ENCODE data around the gene CFAP61. TPM values are rescaled to one million over a fixed set of nuclear protein-coding genes. Genes with fewer than 3 reads are reported as not detected.

Gene CFAP61
- total RNA-seq, 2 experiments from 2014 or later, result not detected

DNA sequence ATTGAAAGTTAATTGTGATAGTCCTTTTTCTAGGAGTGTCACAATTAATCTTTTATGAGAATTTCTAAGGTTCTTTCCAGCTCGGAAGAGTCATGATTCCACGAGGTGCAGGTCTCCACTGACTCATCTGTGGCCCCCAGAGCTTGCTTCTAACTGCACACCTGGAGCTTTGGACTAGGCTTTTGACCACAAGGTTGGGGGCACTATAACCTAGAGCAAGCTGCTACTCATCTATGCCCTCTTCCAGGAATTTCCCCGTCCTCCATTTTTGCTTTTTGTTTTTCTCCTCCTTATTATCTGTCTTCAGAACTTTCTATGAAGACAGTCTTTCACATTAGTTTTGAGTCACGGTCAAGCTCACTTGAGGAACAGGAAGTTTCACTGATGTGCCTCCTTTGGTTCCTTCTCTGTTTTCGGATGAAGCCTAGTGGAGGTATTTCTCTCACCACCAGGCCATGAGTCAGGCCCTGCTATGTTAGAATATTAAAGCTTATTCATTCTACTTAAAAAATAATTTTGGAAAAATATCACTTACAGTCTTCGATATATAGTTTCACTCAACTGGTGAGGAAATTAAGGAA is 196.4 kb downstream of the CFAP61 start:
- ChIA-PET POLR2A (no interaction called here), CTCF (interaction anchor here (1.2 to 1.5 kb wide), 2 partner anchors 9 to 11 kb away, joined by 4 read pairs; no protein-coding TSS in a partner anchor)
- no peaks in the 10 kb centered on the region for H3K4me1 Mint-ChIP-seq

GRCh38 chr20:20251317-20251716 is 199.0 kb downstream of the CFAP61 start:
- peaks cover 3% of the 10 kb centered on the region for H3K27me3 Mint-ChIP-seq
- POLR2A ChIA-PET, result no interaction called here
- H3K27ac Mint-ChIP-seq, result no peak overlapping the region
- H3K4me3 Mint-ChIP-seq, result no peak overlapping the region
- H3K4me1 Mint-ChIP-seq, result no peaks in the 10 kb centered on the region
- no peaks in the 10 kb centered on the region for H3K36me3 Mint-ChIP-seq (ENCODE audit: low read depth)
- DNase-seq, result no peak
- H3K9me3 Mint-ChIP-seq, result no peaks in the 10 kb centered on the region
- CTCF ChIA-PET, result no interaction called here

More for the DNA sequence above, 196.4 kb downstream of the CFAP61 start:
- Mint-ChIP-seq H3K9me3 (no peaks in the 10 kb centered on the region), H3K27ac (no peak overlapping the region), H3K4me3 (no peak overlapping the region), H3K36me3 (ENCODE audit: low read depth) (no peaks in the 10 kb centered on the region), H3K27me3 (no peaks in the 10 kb centered on the region)
- DNase-seq, result no peak

GRCh38 chr20:20251836-20252235 is 199.5 kb downstream of the CFAP61 start:
- CTCF ChIA-PET, result no interaction called here
- no peak overlapping the region for H3K4me3 Mint-ChIP-seq
- H3K27me3 Mint-ChIP-seq, result peaks cover 3% of the 10 kb centered on the region
- no peaks in the 10 kb centered on the region for H3K36me3 Mint-ChIP-seq (ENCODE audit: low read depth)
- H3K9me3 Mint-ChIP-seq, result no peaks in the 10 kb centered on the region
- no peak overlapping the region for H3K27ac Mint-ChIP-seq
- H3K4me1 Mint-ChIP-seq, result no peaks in the 10 kb centered on the region
- DNase-seq, result no peak
- POLR2A ChIA-PET, result no interaction called here

DNA sequence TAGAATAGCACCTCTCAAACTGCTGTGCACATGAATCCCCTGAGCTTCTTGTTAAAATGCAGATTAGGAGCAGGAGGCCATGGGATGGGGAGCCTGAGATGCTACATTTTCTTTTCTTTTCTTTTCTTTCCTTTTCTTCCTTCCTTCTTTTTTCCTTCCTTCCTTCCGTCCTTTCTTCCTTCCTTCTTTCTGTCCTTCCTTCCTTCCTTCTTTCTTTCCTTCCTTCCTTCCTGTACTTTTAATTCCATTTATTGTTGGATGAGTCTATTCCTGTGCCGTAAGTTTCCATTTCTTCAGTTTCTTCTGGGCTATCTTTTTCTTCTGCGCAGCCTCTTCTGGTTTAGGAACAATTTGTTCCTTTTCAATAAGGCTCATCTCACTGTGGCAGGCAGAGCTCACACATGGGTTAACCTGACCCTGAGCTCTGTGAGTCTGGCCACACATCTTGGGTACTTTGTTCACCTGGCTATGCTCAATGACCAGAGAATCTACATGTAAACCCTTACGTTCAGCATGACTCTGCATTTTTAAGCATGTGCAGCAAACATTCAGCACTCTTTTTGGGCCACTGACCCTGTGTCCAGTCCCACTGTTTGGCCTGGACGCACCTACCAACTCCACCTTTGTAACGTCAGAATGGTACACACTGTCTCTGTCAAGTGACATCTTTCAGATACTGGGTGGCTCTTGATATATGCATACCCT is 200.9 kb downstream of the CFAP61 start:
- Mint-ChIP-seq H3K27ac (no peak overlapping the region), H3K4me1 (no peaks in the 10 kb centered on the region), H3K27me3 (peaks cover 5% of the 10 kb centered on the region), H3K9me3 (no peaks in the 10 kb centered on the region), H3K36me3 (ENCODE audit: low read depth) (no peaks in the 10 kb centered on the region), H3K4me3 (no peak overlapping the region)
- ChIA-PET POLR2A (no interaction called here), CTCF (no interaction called here)
- no peak for DNase-seq

DNA sequence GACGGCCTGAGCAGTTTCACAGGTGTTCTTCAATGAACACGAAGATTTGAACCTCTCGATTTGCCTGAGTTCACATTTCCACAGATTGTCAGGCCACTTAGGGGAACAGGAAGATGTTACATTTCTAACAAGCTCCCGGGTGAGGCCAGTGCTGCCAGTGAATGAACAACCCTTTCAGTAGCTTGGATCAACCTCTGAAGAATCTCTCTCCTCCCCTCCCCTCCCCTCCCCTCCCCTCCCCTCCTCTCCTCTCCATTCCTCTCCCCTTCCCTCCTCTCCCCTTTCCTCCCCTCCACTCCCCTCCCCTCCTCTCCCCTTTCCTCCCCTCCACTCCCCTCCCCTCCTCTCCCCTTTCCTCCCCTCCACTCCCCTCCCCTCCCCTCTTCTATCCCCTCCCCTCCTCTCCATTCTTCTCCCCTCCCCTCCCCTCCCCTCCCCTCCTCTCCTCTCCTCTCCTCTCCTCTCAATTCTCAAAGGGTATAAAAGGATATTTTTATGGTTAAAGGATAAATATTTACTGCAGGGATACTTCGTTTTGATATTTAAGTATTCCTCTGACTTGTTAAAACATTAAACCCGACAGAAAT is 201.5 kb downstream of the CFAP61 start:
- peaks cover 6% of the 10 kb centered on the region for H3K27me3 Mint-ChIP-seq
- POLR2A ChIA-PET, result no interaction called here
- CTCF ChIA-PET, result no interaction called here
- DNase-seq, result no peak
- no peak overlapping the region for H3K27ac Mint-ChIP-seq
- no peak overlapping the region for H3K4me3 Mint-ChIP-seq
- H3K4me1 Mint-ChIP-seq, result no peaks in the 10 kb centered on the region
- no peaks in the 10 kb centered on the region for H3K36me3 Mint-ChIP-seq (ENCODE audit: low read depth)
- H3K9me3 Mint-ChIP-seq, result no peaks in the 10 kb centered on the region

- Mint-ChIP-seq H3K36me3 (ENCODE audit: low read depth) (no peaks in the 10 kb centered on the region), H3K4me1 (no peaks in the 10 kb centered on the region), H3K9me3 (no peaks in the 10 kb centered on the region), H3K27me3 (peaks cover 6% of the 10 kb centered on the region), H3K4me3 (no peak overlapping the region), H3K27ac (no peak overlapping the region)
- ChIA-PET CTCF (no interaction called here), POLR2A (no interaction called here)
- DNase-seq, result no peak
These were observed 202.8 kb downstream of the CFAP61 start for GRCh38 chr20:20255099-20255498.

DNA sequence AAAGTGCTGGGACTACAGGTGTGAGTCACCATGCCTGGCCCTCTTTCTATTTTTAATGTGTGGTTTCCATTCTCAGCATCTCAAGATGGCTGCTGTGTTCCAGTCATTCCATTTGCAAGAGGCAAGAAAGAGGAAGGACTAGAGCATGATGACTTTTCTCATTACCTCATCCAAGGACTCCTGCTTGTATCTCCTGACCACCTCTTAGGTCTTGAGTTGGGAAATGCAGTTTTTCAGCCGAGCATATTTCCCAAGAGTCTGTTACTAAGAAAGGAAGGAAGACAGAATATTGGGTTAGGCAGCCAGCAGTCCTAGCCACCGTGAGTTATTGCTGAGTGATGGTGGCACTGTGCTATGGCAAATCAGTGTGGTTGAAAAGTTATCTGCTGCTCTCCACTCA is 207.2 kb downstream of the CFAP61 start:
- CTCF ChIA-PET, result no interaction called here
- H3K4me3 Mint-ChIP-seq, result no peak overlapping the region
- H3K27ac Mint-ChIP-seq, result no peak overlapping the region
- DNase-seq, result no peak
- peaks cover 10% of the 10 kb centered on the region for H3K27me3 Mint-ChIP-seq
- H3K36me3 Mint-ChIP-seq (ENCODE audit: low read depth), result no peaks in the 10 kb centered on the region
- POLR2A ChIA-PET, result no interaction called here
- no peaks in the 10 kb centered on the region for H3K9me3 Mint-ChIP-seq
- no peaks in the 10 kb centered on the region for H3K4me1 Mint-ChIP-seq

DNA sequence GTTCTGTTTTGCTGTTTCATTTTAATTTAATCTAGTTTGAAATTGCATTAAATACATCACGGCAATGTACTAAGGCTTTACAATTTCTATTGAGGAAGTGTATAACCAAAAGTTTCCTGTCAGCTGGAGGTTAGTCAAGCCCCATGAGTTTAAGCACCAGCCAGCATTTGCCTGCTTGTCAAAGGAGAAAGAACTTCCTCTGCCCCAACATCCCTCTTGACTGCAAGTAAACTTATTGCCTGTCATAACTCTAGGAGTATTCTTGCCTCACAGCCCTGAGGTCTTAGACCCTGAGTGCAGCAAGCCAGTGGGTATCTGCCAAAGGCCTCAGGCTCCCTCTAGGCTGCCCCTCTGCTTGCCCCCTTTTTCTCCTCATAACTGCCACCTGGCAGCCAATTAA is 208.8 kb downstream of the CFAP61 start:
- CTCF ChIA-PET, result no interaction called here
- H3K4me1 Mint-ChIP-seq, result no peaks in the 10 kb centered on the region

GRCh38 chr20:20265210-20265609 is 212.9 kb downstream of the CFAP61 start:
- H3K9me3 Mint-ChIP-seq, result no peaks in the 10 kb centered on the region
- no peak overlapping the region for H3K4me3 Mint-ChIP-seq
- no peaks in the 10 kb centered on the region for H3K36me3 Mint-ChIP-seq (ENCODE audit: low read depth)
- ChIA-PET CTCF (no interaction called here), POLR2A (no interaction called here)
- no peak overlapping the region for H3K27ac Mint-ChIP-seq
- H3K4me1 Mint-ChIP-seq, result no peaks in the 10 kb centered on the region
- peaks cover 6% of the 10 kb centered on the region for H3K27me3 Mint-ChIP-seq
- no peak for DNase-seq

More for the DNA sequence above, 208.8 kb downstream of the CFAP61 start:
- no peak for DNase-seq
- POLR2A ChIA-PET, result no interaction called here
- Mint-ChIP-seq H3K27ac (no peak overlapping the region), H3K4me3 (no peak overlapping the region), H3K9me3 (no peaks in the 10 kb centered on the region), H3K27me3 (peaks cover 6% of the 10 kb centered on the region), H3K36me3 (ENCODE audit: low read depth) (no peaks in the 10 kb centered on the region)

- CTCF ChIA-PET, result no interaction called here
- Mint-ChIP-seq H3K9me3 (no peaks in the 10 kb centered on the region), H3K4me3 (no peak overlapping the region)
These were observed 214.2 kb downstream of the CFAP61 start for GRCh38 chr20:20266552-20266951.

DNA sequence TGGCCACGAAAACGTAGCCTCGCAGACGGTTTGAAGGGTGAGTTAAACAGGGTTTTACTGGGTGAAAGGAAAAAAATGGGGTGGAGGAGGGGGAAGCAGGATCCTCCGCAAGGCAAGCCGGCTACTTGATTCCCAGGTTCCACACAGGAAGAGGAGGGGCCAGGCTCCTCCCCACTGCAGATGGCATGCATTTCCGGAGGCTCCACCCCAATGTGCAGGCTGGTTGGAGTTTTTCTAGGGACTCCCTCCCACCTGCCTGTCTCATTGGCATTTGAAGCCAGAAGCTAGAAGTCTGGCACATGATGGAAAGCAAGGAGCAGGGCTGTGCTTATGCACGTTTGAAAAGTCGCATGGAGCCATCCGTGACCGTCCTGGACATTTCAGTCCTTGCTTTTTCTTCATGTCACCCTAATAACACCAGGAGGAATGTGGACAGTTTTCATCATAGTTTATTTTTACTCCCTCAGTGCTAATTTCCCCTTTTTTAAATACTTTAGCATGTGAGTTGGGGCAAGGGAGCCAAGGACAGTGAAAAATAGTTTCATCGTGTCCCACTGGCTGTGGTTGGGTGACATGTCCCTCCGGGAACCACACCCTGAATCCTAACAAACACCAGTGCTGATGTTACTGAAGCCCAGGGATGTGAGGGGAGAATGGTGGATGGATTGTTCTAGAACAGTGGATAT is 215.5 kb downstream of the CFAP61 start:
- Mint-ChIP-seq H3K27ac (no peak overlapping the region), H3K4me1 (no peaks in the 10 kb centered on the region), H3K4me3 (no peak overlapping the region), H3K27me3 (peaks cover 3% of the 10 kb centered on the region), H3K36me3 (ENCODE audit: low read depth) (no peaks in the 10 kb centered on the region), H3K9me3 (no peaks in the 10 kb centered on the region)
- ChIA-PET CTCF (no interaction called here), POLR2A (no interaction called here)
- DNase-seq, result no peak

More at GRCh38 chr20:20266552-20266951, 214.2 kb downstream of the CFAP61 start:
- POLR2A ChIA-PET, result no interaction called here
- Mint-ChIP-seq H3K36me3 (ENCODE audit: low read depth) (no peaks in the 10 kb centered on the region), H3K27ac (no peak overlapping the region), H3K4me1 (no peaks in the 10 kb centered on the region), H3K27me3 (peaks cover 6% of the 10 kb centered on the region)
- no peak for DNase-seq

DNA sequence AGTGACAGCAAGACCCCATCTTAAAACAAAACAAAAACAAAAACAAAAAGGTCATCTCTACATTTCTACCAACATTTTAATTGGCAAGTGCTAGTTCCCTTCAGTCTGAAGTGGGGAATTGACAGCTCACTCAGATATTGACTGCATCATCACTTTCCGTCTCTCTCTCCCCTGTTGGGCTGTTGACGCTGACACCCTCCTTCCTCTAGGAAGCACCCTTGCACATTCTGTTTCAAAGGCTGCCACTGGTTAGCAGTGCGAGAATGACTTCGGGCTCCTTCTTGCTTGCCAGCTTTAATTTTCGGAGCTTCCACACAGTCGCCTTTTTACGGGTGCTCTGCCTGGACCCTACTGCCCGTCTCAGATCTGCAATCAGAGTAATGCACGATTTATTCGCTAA is 218.9 kb downstream of the CFAP61 start:
- H3K27ac Mint-ChIP-seq, result no peak overlapping the region
- ChIA-PET POLR2A (no interaction called here), CTCF (interaction anchor here (1.2 kb wide), 1 partner anchor 42 kb away, joined by 3 read pairs; no protein-coding TSS in a partner anchor)
- H3K9me3 Mint-ChIP-seq, result no peaks in the 10 kb centered on the region
- H3K4me3 Mint-ChIP-seq, result no peak overlapping the region
- H3K4me1 Mint-ChIP-seq, result no peaks in the 10 kb centered on the region
- DNase-seq, result no peak
- no peaks in the 10 kb centered on the region for H3K36me3 Mint-ChIP-seq (ENCODE audit: low read depth)
- H3K27me3 Mint-ChIP-seq, result peaks cover 7% of the 10 kb centered on the region

DNA sequence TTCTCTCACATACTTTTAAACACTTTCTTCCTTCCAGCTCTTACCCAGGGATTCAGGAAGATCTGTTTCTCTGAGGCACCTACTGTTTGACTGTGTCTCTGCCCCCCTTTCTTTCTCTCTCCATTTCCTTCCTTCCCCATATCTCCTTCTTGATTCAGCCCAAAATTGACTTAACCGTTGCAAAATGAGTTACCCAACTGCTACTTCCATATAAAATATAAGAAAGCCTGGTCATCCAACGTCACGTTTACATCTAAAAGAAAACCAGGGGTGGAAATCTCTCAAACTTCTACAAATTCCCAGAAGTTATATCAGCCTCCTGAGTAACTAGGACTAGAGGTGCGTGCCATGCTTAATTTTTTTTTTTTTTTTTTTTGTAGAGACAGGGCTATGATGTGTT is 220.4 kb downstream of the CFAP61 start:
- Mint-ChIP-seq H3K4me1 (no peaks in the 10 kb centered on the region), H3K9me3 (no peaks in the 10 kb centered on the region), H3K27ac (no peak overlapping the region), H3K4me3 (no peak overlapping the region), H3K36me3 (ENCODE audit: low read depth) (no peaks in the 10 kb centered on the region), H3K27me3 (peaks cover 13% of the 10 kb centered on the region)
- POLR2A ChIA-PET, result no interaction called here
- DNase-seq, result no peak
- CTCF ChIA-PET, result no interaction called here

Measured in activated CD4-positive, alpha-beta memory T cell treated with anti-CD3 and anti-CD28 coated beads, Interleukin-2, amount 10 ng/mL, durations not matched to agents 7 days and 5 days (primary cell).